ENCODE data around the gene PRKAG1. TPM values are rescaled to one million over a fixed set of nuclear protein-coding genes. Genes with fewer than 3 reads are reported as not detected.

PRKAG1 gene
- total RNA-seq, 2 donors from 2014 or later, result 49.5 to 54.8 TPM

DNA sequence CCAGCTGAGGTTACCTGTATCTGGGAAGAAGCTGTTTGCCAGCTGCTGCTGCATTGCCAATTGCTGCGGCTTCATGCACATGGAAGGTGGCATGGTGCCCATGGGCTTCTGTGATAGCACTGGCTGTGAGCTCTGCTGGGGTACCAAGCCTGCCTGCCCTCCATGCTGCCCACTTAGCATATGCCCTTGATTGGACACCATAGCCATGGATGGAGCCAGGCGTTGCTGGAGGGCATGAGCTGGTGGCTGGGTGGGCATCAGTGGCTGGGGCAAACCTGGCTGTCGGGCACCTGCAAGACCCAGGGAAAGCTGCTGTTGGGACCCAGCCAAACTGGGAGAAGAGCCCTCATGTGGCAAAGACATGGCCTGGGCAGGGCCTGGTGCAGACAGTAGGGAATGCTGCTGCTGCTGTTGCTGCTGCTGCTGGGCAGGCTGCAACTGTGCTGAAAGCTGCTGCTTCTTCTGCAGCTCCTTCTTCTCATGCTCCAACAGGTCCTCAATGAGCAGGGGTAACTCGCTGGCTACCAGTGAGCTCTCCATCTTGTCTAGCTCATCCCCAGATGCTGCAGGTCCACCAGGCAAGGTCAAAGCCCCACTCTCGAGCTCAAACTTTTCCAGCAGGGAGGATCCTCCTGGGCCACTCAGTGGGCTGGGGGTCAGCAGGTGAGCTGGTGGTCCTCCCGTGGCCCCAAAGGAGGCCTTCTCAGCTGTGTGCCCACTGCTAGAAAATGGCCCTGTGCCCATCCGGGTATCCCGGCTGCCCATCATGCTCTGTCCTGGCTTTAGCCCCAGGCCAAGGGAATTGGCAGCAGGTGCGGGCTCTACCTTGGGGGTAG is 18.8 kb upstream of the PRKAG1 start:
- Histone ChIP-seq H3K27ac (no peak overlapping the region), H3K9ac (ENCODE audit: low read depth in 2 of 2, low read length in 2 of 2) (no peak overlapping the region), H3K4me1 (no peaks in the 10 kb centered on the region), H3K36me3 (peaks cover 23% of the 10 kb centered on the region), H3K4me3 (no peak overlapping the region), H3K9me3 (no peaks in the 10 kb centered on the region), H3K27me3 (no peaks in the 10 kb centered on the region)
- intact Hi-C loops (cut with DNase I), result no loop called here
- TF ChIP-seq, protein P1, sequence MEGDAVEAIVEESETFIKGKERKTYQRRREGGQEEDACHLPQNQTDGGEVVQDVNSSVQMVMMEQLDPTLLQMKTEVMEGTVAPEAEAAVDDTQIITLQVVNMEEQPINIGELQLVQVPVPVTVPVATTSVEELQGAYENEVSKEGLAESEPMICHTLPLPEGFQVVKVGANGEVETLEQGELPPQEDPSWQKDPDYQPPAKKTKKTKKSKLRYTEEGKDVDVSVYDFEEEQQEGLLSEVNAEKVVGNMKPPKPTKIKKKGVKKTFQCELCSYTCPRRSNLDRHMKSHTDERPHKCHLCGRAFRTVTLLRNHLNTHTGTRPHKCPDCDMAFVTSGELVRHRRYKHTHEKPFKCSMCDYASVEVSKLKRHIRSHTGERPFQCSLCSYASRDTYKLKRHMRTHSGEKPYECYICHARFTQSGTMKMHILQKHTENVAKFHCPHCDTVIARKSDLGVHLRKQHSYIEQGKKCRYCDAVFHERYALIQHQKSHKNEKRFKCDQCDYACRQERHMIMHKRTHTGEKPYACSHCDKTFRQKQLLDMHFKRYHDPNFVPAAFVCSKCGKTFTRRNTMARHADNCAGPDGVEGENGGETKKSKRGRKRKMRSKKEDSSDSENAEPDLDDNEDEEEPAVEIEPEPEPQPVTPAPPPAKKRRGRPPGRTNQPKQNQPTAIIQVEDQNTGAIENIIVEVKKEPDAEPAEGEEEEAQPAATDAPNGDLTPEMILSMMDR (IDR thresholded peaks at IDR 0.05), result no peak
- DNase-seq, result no peak

DNA sequence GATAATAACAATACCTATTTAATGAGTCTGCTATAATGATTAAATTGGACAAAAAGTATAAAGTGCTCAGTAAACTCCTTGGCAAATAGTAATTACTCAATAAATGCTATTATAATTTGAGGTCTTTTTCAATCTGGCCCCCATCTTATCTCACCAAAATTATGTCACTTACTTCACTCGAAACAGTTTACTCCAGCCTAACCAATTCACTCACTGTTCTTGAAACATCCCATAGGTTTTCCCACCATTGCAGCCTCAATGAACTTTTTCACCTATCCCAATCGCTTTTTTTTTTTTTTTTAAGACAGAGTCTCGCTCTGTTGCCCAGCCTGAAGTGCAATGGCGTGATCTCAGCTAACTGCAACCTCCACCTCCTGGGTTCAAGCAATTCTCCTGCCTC is 17.5 kb upstream of the PRKAG1 start:
- no peak overlapping the region for H3K9ac ChIP-seq (ENCODE audit: low read depth in 2 of 2, low read length in 2 of 2)
- intact Hi-C loops (cut with DNase I), result no loop called here
- H3K4me1 ChIP-seq, result no peaks in the 10 kb centered on the region
- TF ChIP-seq, protein P1 (IDR thresholded peaks at IDR 0.05), result no peak
- no peaks in the 10 kb centered on the region for H3K9me3 ChIP-seq
- H3K4me3 ChIP-seq, result no peak overlapping the region
- DNase-seq, result no peak
- H3K36me3 ChIP-seq, result peaks cover 12% of the 10 kb centered on the region
- H3K27ac ChIP-seq, result no peak overlapping the region
- H3K27me3 ChIP-seq, result no peaks in the 10 kb centered on the region

DNA sequence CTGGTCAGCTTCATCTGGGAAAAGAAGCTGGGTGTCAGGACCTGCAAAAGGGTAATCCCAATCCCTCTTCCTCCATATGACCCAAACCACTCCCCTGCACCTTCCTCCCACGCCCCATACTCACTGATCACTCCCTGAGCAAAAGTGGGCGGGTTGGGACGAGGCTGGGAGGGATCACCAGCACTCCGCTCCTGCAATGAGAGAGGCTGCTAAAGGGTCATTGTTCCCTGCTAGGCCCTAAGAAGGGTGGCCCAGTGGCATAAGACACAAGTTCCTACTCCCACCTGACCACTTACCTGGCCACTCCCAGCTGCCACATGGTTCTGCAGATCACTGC is 15.7 kb upstream of the PRKAG1 start:
- Histone ChIP-seq H3K9me3 (no peaks in the 10 kb centered on the region), H3K27me3 (no peaks in the 10 kb centered on the region), H3K36me3 (peaks cover 11% of the 10 kb centered on the region), H3K9ac (ENCODE audit: low read depth in 2 of 2, low read length in 2 of 2) (no peak overlapping the region), H3K4me3 (no peak overlapping the region), H3K4me1 (no peaks in the 10 kb centered on the region), H3K27ac (no peak overlapping the region)
- TF ChIP-seq, protein P1 (IDR thresholded peaks at IDR 0.05), result no peak
- DNase-seq, result no peak
- intact Hi-C loops (cut with DNase I), result no loop called here

DNA sequence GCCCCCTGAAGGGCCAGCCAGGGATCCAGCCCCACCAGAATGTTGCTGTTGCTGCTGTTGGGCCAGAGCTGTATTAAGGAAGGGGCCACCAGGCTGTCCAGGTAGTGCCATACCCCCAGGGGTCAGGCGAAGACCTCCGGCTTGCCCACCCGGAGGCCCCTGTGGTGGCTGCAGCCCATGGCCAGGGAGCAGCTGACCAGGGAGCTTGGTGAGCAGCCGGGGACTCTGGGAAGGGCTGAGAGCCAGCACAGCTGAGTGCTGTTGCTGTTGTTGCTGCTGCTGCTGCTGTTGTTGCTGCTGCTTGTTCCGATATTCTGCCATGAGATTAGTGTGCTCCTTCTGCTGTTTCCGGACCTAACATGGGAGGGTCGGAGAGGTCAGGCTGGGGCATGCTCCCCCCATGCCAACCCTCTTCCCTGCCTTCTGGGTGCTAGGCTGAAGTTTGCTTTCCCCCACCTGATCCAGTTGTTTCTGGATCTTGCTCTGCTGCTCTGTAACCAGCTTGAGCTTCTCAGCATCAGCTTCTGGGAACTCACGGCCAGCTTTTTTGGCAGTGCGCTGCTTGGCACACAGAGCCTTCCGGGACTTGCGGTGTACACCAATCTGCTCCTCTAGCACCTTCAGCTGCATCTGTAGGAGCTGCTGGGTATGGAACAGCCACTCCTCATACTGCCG is 15.2 kb upstream of the PRKAG1 start:
- no peaks in the 10 kb centered on the region for H3K4me1 ChIP-seq
- DNase-seq, result no peak
- peaks cover 11% of the 10 kb centered on the region for H3K36me3 ChIP-seq
- no peaks in the 10 kb centered on the region for H3K9me3 ChIP-seq
- H3K9ac ChIP-seq (ENCODE audit: low read depth in 2 of 2, low read length in 2 of 2), result no peak overlapping the region
- no peaks in the 10 kb centered on the region for H3K27me3 ChIP-seq
- H3K27ac ChIP-seq, result no peak overlapping the region
- H3K4me3 ChIP-seq, result no peak overlapping the region
- TF ChIP-seq, protein P1 (IDR thresholded peaks at IDR 0.05), result no peak
- intact Hi-C loops (cut with DNase I), result no loop called here

DNA sequence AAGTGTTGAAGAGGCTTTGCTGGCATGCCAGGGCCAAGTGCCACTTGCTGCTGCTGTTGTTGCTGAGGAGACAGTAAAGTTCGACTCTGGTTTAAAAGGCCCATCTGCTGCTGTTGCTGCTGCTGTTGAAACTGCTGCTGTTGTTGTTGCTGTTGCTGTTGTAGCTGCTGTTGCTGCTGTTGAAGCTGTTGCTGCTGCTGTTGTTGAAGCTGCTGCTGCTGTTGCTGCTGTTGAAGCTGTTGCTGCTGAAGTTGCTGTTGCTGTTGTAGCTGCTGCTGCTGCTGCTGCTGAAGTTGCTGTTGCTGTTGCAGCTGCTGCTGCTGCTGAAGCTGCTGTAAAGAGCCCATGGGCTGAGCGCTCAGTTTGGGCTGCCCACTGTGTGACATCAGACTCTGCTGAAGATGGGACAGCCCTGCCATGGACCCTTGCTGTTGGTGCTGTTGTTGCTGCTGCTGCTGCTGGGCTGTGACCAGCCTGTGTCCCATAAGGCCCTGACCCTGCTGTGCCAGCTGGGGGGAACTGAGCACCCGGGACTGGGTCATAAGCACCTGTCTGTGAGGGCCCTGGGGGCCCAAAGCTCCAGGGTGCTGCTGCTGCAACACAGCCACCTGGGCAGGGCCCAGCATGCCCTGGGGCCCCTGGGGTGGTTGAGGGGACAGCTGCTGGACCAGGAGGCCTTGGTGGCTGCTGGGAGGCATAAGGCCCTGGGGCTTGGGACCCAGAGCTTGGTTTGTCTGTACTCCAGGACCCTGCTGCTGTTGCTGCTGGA is 14.3 kb upstream of the PRKAG1 start:
- DNase-seq, result no peak
- Histone ChIP-seq H3K27me3 (no peaks in the 10 kb centered on the region), H3K36me3 (peaks cover 11% of the 10 kb centered on the region), H3K9ac (ENCODE audit: low read depth in 2 of 2, low read length in 2 of 2) (no peak overlapping the region), H3K4me3 (no peak overlapping the region), H3K9me3 (no peaks in the 10 kb centered on the region), H3K4me1 (no peaks in the 10 kb centered on the region), H3K27ac (no peak overlapping the region)
- intact Hi-C loops (cut with DNase I), result no loop called here
- TF ChIP-seq, protein P1 (IDR thresholded peaks at IDR 0.05), result no peak
